HG03060 (cell line): Measurements from ENCODE around the gene PCSK6.

ENCODE experiments used
- ATAC-seq: cut with Tn5 transposase; IDR thresholded peaks from one replicate; pipeline ENCODE4 v1.9.1; 2021; ENCODE audit warnings: low read depth, moderate number of reproducible peaks; ENCODE audit not compliant: unreplicated experiment

The PCSK6 gene

GRCh38 chr15:101450403-101451265 lies 38.9 kb downstream of the PCSK6 start:
- no peak for ATAC-seq

GRCh38 chr15:101449471-101450402 lies 39.8 kb downstream of the PCSK6 start:
- ATAC-seq: no peak

GRCh38 chr15:101448336-101448735 lies 41.2 kb downstream of the PCSK6 start:
- ATAC-seq: no peak

- ATAC-seq: no peak
Measured at GRCh38 chr15:101447561-101448071, 41.9 kb downstream of the PCSK6 start.

GRCh38 chr15:101447168-101447533 lies 42.4 kb downstream of the PCSK6 start:
- no peak for ATAC-seq

GRCh38 chr15:101446518-101447167 lies 42.9 kb downstream of the PCSK6 start:
- ATAC-seq: no peak

- ATAC-seq: no peak
Measured at GRCh38 chr15:101445562-101446517, 43.7 kb downstream of the PCSK6 start.

GRCh38 chr15:101444807-101445508 lies 44.5 kb downstream of the PCSK6 start:
- ATAC-seq: no peak

GRCh38 chr15:101444015-101444414 lies 45.5 kb downstream of the PCSK6 start:
- no peak for ATAC-seq

GRCh38 chr15:101442272-101442671 lies 47.2 kb downstream of the PCSK6 start:
- ATAC-seq: no peak

GRCh38 chr15:101441696-101442095 lies 47.8 kb downstream of the PCSK6 start:
- ATAC-seq: no peak

- ATAC-seq: no peak
Measured at GRCh38 chr15:101440846-101441590, 48.5 kb downstream of the PCSK6 start.

GRCh38 chr15:101439920-101440319 lies 49.6 kb downstream of the PCSK6 start:
- ATAC-seq: no peak

- ATAC-seq: no peak
Measured at GRCh38 chr15:101439285-101439919, 50.1 kb downstream of the PCSK6 start.

- ATAC-seq: no peak
Measured at GRCh38 chr15:101438482-101439284, 50.8 kb downstream of the PCSK6 start.

GRCh38 chr15:101437618-101438481 lies 51.7 kb downstream of the PCSK6 start:
- no peak for ATAC-seq
